ENCODE measurements around the gene DAPL1.

The DAPL1 gene

GRCh38 chr2:158777077-158777476, 18.0 kb upstream of the DAPL1 start:
- Histone ChIP-seq H3K36me3 (ENCODE audit: control insufficient read depth, insufficient read depth, low read length) (no peaks in the 10 kb centered on the region), H3K27me3 (ENCODE audit: control insufficient read depth, insufficient read depth, low read length, poor library complexity, severe bottlenecking) (no peaks in the 10 kb centered on the region), H3K4me3 (ENCODE audit: insufficient read depth, low read depth, low read length) (no peak overlapping the region), H3K4me1 (ENCODE audit: control insufficient read depth, insufficient read depth, low read length) (peaks cover 3% of the 10 kb centered on the region), H3K27ac (ENCODE audit: insufficient read depth, low read depth, low read length, poor library complexity, severe bottlenecking) (no peak overlapping the region), H3K9me3 (ENCODE audit: control insufficient read depth, low read length) (no peaks in the 10 kb centered on the region)
- WGBS, 2 experiments, result 89 to 94% methylated on average over 3 of the region's 3 CpGs

GRCh38 chr2:158778243-158778642, 16.9 kb upstream of the DAPL1 start:
- peaks cover 3% of the 10 kb centered on the region for H3K4me1 ChIP-seq (ENCODE audit: control insufficient read depth, insufficient read depth, low read length)
- no peaks in the 10 kb centered on the region for H3K9me3 ChIP-seq (ENCODE audit: control insufficient read depth, low read length)
- no peaks in the 10 kb centered on the region for H3K36me3 ChIP-seq (ENCODE audit: control insufficient read depth, insufficient read depth, low read length)
- H3K4me3 ChIP-seq (ENCODE audit: insufficient read depth, low read depth, low read length), result no peak overlapping the region
- no peak overlapping the region for H3K27ac ChIP-seq (ENCODE audit: insufficient read depth, low read depth, low read length, poor library complexity, severe bottlenecking)
- WGBS, 2 experiments, result 93 to 96% methylated on average over 1 of the region's 2 CpGs
- no peaks in the 10 kb centered on the region for H3K27me3 ChIP-seq (ENCODE audit: control insufficient read depth, insufficient read depth, low read length, poor library complexity, severe bottlenecking)

- H3K4me3 ChIP-seq (ENCODE audit: insufficient read depth, low read depth, low read length), result no peak overlapping the region
- H3K36me3 ChIP-seq (ENCODE audit: control insufficient read depth, insufficient read depth, low read length), result no peaks in the 10 kb centered on the region
- H3K4me1 ChIP-seq (ENCODE audit: control insufficient read depth, insufficient read depth, low read length), result peaks cover 3% of the 10 kb centered on the region
- no peak overlapping the region for H3K27ac ChIP-seq (ENCODE audit: insufficient read depth, low read depth, low read length, poor library complexity, severe bottlenecking)
- H3K27me3 ChIP-seq (ENCODE audit: control insufficient read depth, insufficient read depth, low read length, poor library complexity, severe bottlenecking), result no peaks in the 10 kb centered on the region
- H3K9me3 ChIP-seq (ENCODE audit: control insufficient read depth, low read length), result no peaks in the 10 kb centered on the region
- 92 to 93% methylated on average over 1 of the region's 1 CpG for WGBS, 2 experiments
These were observed 15.5 kb upstream of the DAPL1 start for GRCh38 chr2:158779621-158780020.

GRCh38 chr2:158781353-158781961, 13.7 kb upstream of the DAPL1 start:
- peaks cover 3% of the 10 kb centered on the region for H3K4me1 ChIP-seq (ENCODE audit: control insufficient read depth, insufficient read depth, low read length)

GRCh38 chr2:158782136-158782535, 13.0 kb upstream of the DAPL1 start:
- no peak overlapping the region for H3K27ac ChIP-seq (ENCODE audit: insufficient read depth, low read depth, low read length, poor library complexity, severe bottlenecking)
- WGBS, 2 experiments, result 87 to 88% methylated on average over 11 of the region's 11 CpGs

More at GRCh38 chr2:158781353-158781961, 13.7 kb upstream of the DAPL1 start:
- H3K36me3 ChIP-seq (ENCODE audit: control insufficient read depth, insufficient read depth, low read length), result no peaks in the 10 kb centered on the region
- H3K4me3 ChIP-seq (ENCODE audit: insufficient read depth, low read depth, low read length), result no peak overlapping the region
- 82 to 83% methylated on average over 4 of the region's 4 CpGs for WGBS, 2 experiments
- no peak overlapping the region for H3K27ac ChIP-seq (ENCODE audit: insufficient read depth, low read depth, low read length, poor library complexity, severe bottlenecking)
- H3K9me3 ChIP-seq (ENCODE audit: control insufficient read depth, low read length), result no peaks in the 10 kb centered on the region
- no peaks in the 10 kb centered on the region for H3K27me3 ChIP-seq (ENCODE audit: control insufficient read depth, insufficient read depth, low read length, poor library complexity, severe bottlenecking)

GRCh38 chr2:158782616-158783015, 12.5 kb upstream of the DAPL1 start:
- H3K9me3 ChIP-seq (ENCODE audit: control insufficient read depth, low read length), result no peaks in the 10 kb centered on the region
- H3K27me3 ChIP-seq (ENCODE audit: control insufficient read depth, insufficient read depth, low read length, poor library complexity, severe bottlenecking), result no peaks in the 10 kb centered on the region
- H3K36me3 ChIP-seq (ENCODE audit: control insufficient read depth, insufficient read depth, low read length), result no peaks in the 10 kb centered on the region
- WGBS, 2 experiments, result 90 to 96% methylated on average over 5 of the region's 5 CpGs
- no peak overlapping the region for H3K4me3 ChIP-seq (ENCODE audit: insufficient read depth, low read depth, low read length)
- no peak overlapping the region for H3K27ac ChIP-seq (ENCODE audit: insufficient read depth, low read depth, low read length, poor library complexity, severe bottlenecking)
- H3K4me1 ChIP-seq (ENCODE audit: control insufficient read depth, insufficient read depth, low read length), result peaks cover 3% of the 10 kb centered on the region

More at GRCh38 chr2:158782136-158782535, 13.0 kb upstream of the DAPL1 start:
- H3K4me3 ChIP-seq (ENCODE audit: insufficient read depth, low read depth, low read length), result no peak overlapping the region
- H3K27me3 ChIP-seq (ENCODE audit: control insufficient read depth, insufficient read depth, low read length, poor library complexity, severe bottlenecking), result no peaks in the 10 kb centered on the region
- H3K4me1 ChIP-seq (ENCODE audit: control insufficient read depth, insufficient read depth, low read length), result peaks cover 3% of the 10 kb centered on the region
- no peaks in the 10 kb centered on the region for H3K36me3 ChIP-seq (ENCODE audit: control insufficient read depth, insufficient read depth, low read length)
- H3K9me3 ChIP-seq (ENCODE audit: control insufficient read depth, low read length), result no peaks in the 10 kb centered on the region

- 79 to 90% methylated on average over 1 to 2 of the region's 2 CpGs for WGBS, 2 experiments
- Histone ChIP-seq H3K36me3 (ENCODE audit: control insufficient read depth, insufficient read depth, low read length) (no peaks in the 10 kb centered on the region), H3K4me1 (ENCODE audit: control insufficient read depth, insufficient read depth, low read length) (peaks cover 3% of the 10 kb centered on the region)
These were observed 11.2 kb upstream of the DAPL1 start for GRCh38 chr2:158783923-158784322.

GRCh38 chr2:158786897-158787296, 8.2 kb upstream of the DAPL1 start:
- no peaks in the 10 kb centered on the region for H3K36me3 ChIP-seq (ENCODE audit: control insufficient read depth, insufficient read depth, low read length)
- H3K4me3 ChIP-seq (ENCODE audit: insufficient read depth, low read depth, low read length), result no peak overlapping the region
- no peaks in the 10 kb centered on the region for H3K27me3 ChIP-seq (ENCODE audit: control insufficient read depth, insufficient read depth, low read length, poor library complexity, severe bottlenecking)
- WGBS, 2 experiments, result 92 to 93% methylated on average over 8 of the region's 8 CpGs
- H3K9me3 ChIP-seq (ENCODE audit: control insufficient read depth, low read length), result no peaks in the 10 kb centered on the region
- H3K4me1 ChIP-seq (ENCODE audit: control insufficient read depth, insufficient read depth, low read length), result no peaks in the 10 kb centered on the region
- H3K27ac ChIP-seq (ENCODE audit: insufficient read depth, low read depth, low read length, poor library complexity, severe bottlenecking), result no peak overlapping the region

More at GRCh38 chr2:158783923-158784322, 11.2 kb upstream of the DAPL1 start:
- no peak overlapping the region for H3K4me3 ChIP-seq (ENCODE audit: insufficient read depth, low read depth, low read length)
- no peaks in the 10 kb centered on the region for H3K27me3 ChIP-seq (ENCODE audit: control insufficient read depth, insufficient read depth, low read length, poor library complexity, severe bottlenecking)
- H3K9me3 ChIP-seq (ENCODE audit: control insufficient read depth, low read length), result no peaks in the 10 kb centered on the region
- no peak overlapping the region for H3K27ac ChIP-seq (ENCODE audit: insufficient read depth, low read depth, low read length, poor library complexity, severe bottlenecking)

GRCh38 chr2:158788951-158789350, 6.2 kb upstream of the DAPL1 start:
- Histone ChIP-seq H3K9me3 (ENCODE audit: control insufficient read depth, low read length) (no peaks in the 10 kb centered on the region), H3K27ac (ENCODE audit: insufficient read depth, low read depth, low read length, poor library complexity, severe bottlenecking) (no peak overlapping the region), H3K4me1 (ENCODE audit: control insufficient read depth, insufficient read depth, low read length) (no peaks in the 10 kb centered on the region), H3K4me3 (ENCODE audit: insufficient read depth, low read depth, low read length) (no peak overlapping the region), H3K36me3 (ENCODE audit: control insufficient read depth, insufficient read depth, low read length) (no peaks in the 10 kb centered on the region), H3K27me3 (ENCODE audit: control insufficient read depth, insufficient read depth, low read length, poor library complexity, severe bottlenecking) (no peaks in the 10 kb centered on the region)
- 100% methylated on average over 2 of the region's 2 CpGs; no CpG with 5 or more reads in 1 of the 2 experiments for WGBS, 2 experiments

- Histone ChIP-seq H3K4me3 (ENCODE audit: insufficient read depth, low read depth, low read length) (no peak overlapping the region), H3K4me1 (ENCODE audit: control insufficient read depth, insufficient read depth, low read length) (peaks cover 24% of the 10 kb centered on the region), H3K36me3 (ENCODE audit: control insufficient read depth, insufficient read depth, low read length) (no peaks in the 10 kb centered on the region), H3K27ac (ENCODE audit: insufficient read depth, low read depth, low read length, poor library complexity, severe bottlenecking) (no peak overlapping the region), H3K27me3 (ENCODE audit: control insufficient read depth, insufficient read depth, low read length, poor library complexity, severe bottlenecking) (no peaks in the 10 kb centered on the region), H3K9me3 (ENCODE audit: control insufficient read depth, low read length) (no peaks in the 10 kb centered on the region)
- 59 to 72% methylated on average over 2 of the region's 2 CpGs for WGBS, 2 experiments
These were observed 1.5 kb downstream of the DAPL1 start for GRCh38 chr2:158796652-158797051.

Data from ectodermal cell (in vitro differentiated cells).